Mucosa of stomach (tissue), 1 donor: ENCODE measurements around the gene SRGAP2C.
"Not testable (repeated sequence)": the region's sequence is repeated elsewhere in the genome, so short reads cannot be mapped to it uniquely, and the experiment has no call there.

Experiments used
- H3K27me3 ChIP-seq: one replicate; pipeline ENCODE4 v1.7.0; 2013; ENCODE audit warnings: mild to moderate bottlenecking, low read length; ENCODE audit not compliant: control insufficient read depth, insufficient read depth
- H3K36me3 ChIP-seq: one replicate; pipeline ENCODE4 v1.7.0; 2013; ENCODE audit warnings: low read length; ENCODE audit not compliant: control insufficient read depth, insufficient read depth
- H3K4me1 ChIP-seq: one replicate; pipeline ENCODE4 v1.7.0; 2013; ENCODE audit warnings: mild to moderate bottlenecking, low read length; ENCODE audit not compliant: control insufficient read depth, insufficient read depth
- H3K4me3 ChIP-seq: one replicate; pipeline ENCODE4 v1.7.0; 2013; ENCODE audit warnings: low read length
- H3K9ac ChIP-seq: one replicate; pipeline ENCODE4 v1.7.0; 2013; ENCODE audit warnings: mild to moderate bottlenecking, low read length, moderate library complexity
- H3K9me3 ChIP-seq: one replicate; pipeline ENCODE4 v1.7.0; 2013; ENCODE audit warnings: mild to moderate bottlenecking, low read length, moderate library complexity; ENCODE audit not compliant: control insufficient read depth
- donor health status: Pancreatic carcinoma.

Gene SRGAP2C

GRCh38 chr1:121216676-121217075 is 31.9 kb downstream of the SRGAP2C start:
- H3K27me3 ChIP-seq, H3K4me3 ChIP-seq, H3K9ac ChIP-seq, H3K9me3 ChIP-seq, H3K4me1 ChIP-seq, H3K36me3 ChIP-seq: not testable (repeated sequence)

GRCh38 chr1:121221770-121222169 is 37.0 kb downstream of the SRGAP2C start:
- not testable (repeated sequence) for H3K9me3 ChIP-seq, H3K27me3 ChIP-seq, H3K4me1 ChIP-seq, H3K4me3 ChIP-seq, H3K36me3 ChIP-seq, H3K9ac ChIP-seq

GRCh38 chr1:121224714-121225113 is 39.9 kb downstream of the SRGAP2C start:
- H3K4me3 ChIP-seq, H3K36me3 ChIP-seq, H3K9me3 ChIP-seq, H3K4me1 ChIP-seq, H3K9ac ChIP-seq, H3K27me3 ChIP-seq: not testable (repeated sequence)

GRCh38 chr1:121226295-121226904 is 41.6 kb downstream of the SRGAP2C start:
- not testable (repeated sequence) for H3K36me3 ChIP-seq, H3K9me3 ChIP-seq, H3K4me1 ChIP-seq, H3K27me3 ChIP-seq, H3K9ac ChIP-seq, H3K4me3 ChIP-seq

- not testable (repeated sequence) for H3K9me3 ChIP-seq, H3K27me3 ChIP-seq, H3K9ac ChIP-seq, H3K36me3 ChIP-seq, H3K4me1 ChIP-seq, H3K4me3 ChIP-seq
These were observed 42.1 kb downstream of the SRGAP2C start for GRCh38 chr1:121226925-121227324.

GRCh38 chr1:121227544-121228330 is 43.0 kb downstream of the SRGAP2C start:
- not testable (repeated sequence) for H3K36me3 ChIP-seq, H3K9ac ChIP-seq, H3K4me1 ChIP-seq, H3K27me3 ChIP-seq, H3K4me3 ChIP-seq, H3K9me3 ChIP-seq

- H3K4me3 ChIP-seq, H3K4me1 ChIP-seq, H3K9ac ChIP-seq, H3K9me3 ChIP-seq, H3K36me3 ChIP-seq, H3K27me3 ChIP-seq: not testable (repeated sequence)
These were observed 45.9 kb downstream of the SRGAP2C start for GRCh38 chr1:121230636-121231035.

GRCh38 chr1:121232445-121233125 is 47.8 kb downstream of the SRGAP2C start:
- not testable (repeated sequence) for H3K36me3 ChIP-seq, H3K4me1 ChIP-seq, H3K4me3 ChIP-seq, H3K9ac ChIP-seq, H3K27me3 ChIP-seq, H3K9me3 ChIP-seq

- not testable (repeated sequence) for H3K27me3 ChIP-seq, H3K9ac ChIP-seq, H3K9me3 ChIP-seq, H3K4me3 ChIP-seq, H3K36me3 ChIP-seq, H3K4me1 ChIP-seq
These were observed 49.5 kb downstream of the SRGAP2C start for GRCh38 chr1:121234090-121234759.

GRCh38 chr1:121238384-121238783 is 53.6 kb downstream of the SRGAP2C start:
- not testable (repeated sequence) for H3K4me3 ChIP-seq, H3K9ac ChIP-seq, H3K27me3 ChIP-seq, H3K9me3 ChIP-seq, H3K36me3 ChIP-seq, H3K4me1 ChIP-seq

GRCh38 chr1:121243913-121244312 is 59.1 kb downstream of the SRGAP2C start:
- H3K9me3 ChIP-seq, H3K36me3 ChIP-seq, H3K9ac ChIP-seq, H3K4me1 ChIP-seq, H3K27me3 ChIP-seq, H3K4me3 ChIP-seq: not testable (repeated sequence)

GRCh38 chr1:121246399-121246798 is 61.6 kb downstream of the SRGAP2C start:
- not testable (repeated sequence) for H3K4me3 ChIP-seq, H3K4me1 ChIP-seq, H3K27me3 ChIP-seq, H3K9ac ChIP-seq, H3K36me3 ChIP-seq, H3K9me3 ChIP-seq
